Body of pancreas (tissue), 4 donors: ENCODE data around the gene GMDS.

Source experiments
- CTCF ChIP-seq, 7 experiments: fragments of 450-650 bp in 4 of 7; fragments of 200-600 bp in 3 of 7; sonication (generic) in 3 of 7; IDR thresholded peaks; one replicate each; pipeline ENCODE4 v1.5.1; 2016 to 2019; ENCODE audit warnings: antibody characterized with exemption in 7 of 7
- POLR2A ChIP-seq, 3 donors: fragments of 450-650 bp; IDR thresholded peaks; one replicate each; pipeline ENCODE4 v1.6.1; 2016; ENCODE audit warnings: antibody characterized with exemption in 3 of 3, mild to moderate bottlenecking in 2 of 3

GRCh38 chr6:1854296-1854695 is 391.1 kb downstream of the GMDS start:
- TF ChIP-seq POLR2A (IDR thresholded peaks at IDR 0.05) (no peak), CTCF (IDR thresholded peaks at IDR 0.05) (no peak)
